PC-3 (cell line): ENCODE measurements around the gene ARHGAP19.

Experiments used
- EZH2phosphoT487 ChIP-seq: fragments of 300-600 bp; sonication (generic); IDR thresholded peaks from 2 replicates; pipeline ENCODE4 v1.6.1; 2018; ENCODE audit warnings: mild to moderate bottlenecking, antibody characterized with exemption, low read length, borderline replicate concordance
- TF ChIP-seq, protein P1 (sequence below): fragments of 300-600 bp; sonication (generic); conservative IDR thresholded peaks from 2 replicates; pipeline ENCODE4 v1.5.1; 2017; ENCODE audit warnings: antibody characterized with exemption, low read depth, mild to moderate bottlenecking, low read length

DNA sequence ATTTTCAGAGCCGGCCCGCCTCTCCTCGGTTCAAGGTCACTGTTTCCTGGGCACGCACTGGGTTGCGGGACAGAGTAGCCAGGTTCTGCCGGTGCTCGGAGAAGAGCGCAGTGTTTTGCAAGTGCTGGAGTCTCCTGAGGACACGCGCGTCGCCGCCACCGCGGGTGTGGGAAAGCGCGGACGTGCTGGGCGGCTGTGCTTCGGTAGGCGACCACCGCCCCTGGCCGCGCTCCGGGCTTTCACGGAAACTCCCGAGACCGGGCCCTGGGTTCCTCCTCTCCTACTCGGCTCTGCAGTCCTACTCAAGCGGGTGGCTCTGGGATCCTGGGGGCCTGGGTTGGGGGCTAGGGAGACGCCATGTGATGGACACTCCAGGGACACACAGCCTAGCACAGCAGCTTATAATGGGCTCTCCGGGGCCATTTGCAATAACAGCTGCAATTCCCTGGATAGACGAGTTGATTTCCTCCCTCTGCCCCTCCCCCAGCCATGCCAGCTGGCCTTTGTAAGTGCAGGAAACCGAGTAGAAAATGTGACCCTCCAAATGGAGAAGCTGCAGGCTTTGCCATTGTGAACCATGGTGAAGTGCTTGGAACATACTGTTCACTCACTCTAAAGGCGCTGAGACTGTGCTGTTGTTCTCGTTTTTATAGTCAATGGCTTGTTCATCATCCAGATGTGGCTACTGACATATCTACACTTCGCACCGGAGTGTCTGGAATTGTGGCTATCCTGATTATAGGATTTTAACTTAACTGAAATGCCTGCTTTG, 28.8 kb upstream of the ARHGAP19 start:
- TF ChIP-seq, protein P1, sequence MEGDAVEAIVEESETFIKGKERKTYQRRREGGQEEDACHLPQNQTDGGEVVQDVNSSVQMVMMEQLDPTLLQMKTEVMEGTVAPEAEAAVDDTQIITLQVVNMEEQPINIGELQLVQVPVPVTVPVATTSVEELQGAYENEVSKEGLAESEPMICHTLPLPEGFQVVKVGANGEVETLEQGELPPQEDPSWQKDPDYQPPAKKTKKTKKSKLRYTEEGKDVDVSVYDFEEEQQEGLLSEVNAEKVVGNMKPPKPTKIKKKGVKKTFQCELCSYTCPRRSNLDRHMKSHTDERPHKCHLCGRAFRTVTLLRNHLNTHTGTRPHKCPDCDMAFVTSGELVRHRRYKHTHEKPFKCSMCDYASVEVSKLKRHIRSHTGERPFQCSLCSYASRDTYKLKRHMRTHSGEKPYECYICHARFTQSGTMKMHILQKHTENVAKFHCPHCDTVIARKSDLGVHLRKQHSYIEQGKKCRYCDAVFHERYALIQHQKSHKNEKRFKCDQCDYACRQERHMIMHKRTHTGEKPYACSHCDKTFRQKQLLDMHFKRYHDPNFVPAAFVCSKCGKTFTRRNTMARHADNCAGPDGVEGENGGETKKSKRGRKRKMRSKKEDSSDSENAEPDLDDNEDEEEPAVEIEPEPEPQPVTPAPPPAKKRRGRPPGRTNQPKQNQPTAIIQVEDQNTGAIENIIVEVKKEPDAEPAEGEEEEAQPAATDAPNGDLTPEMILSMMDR: no peak
- no peak for TF ChIP-seq EZH2phosphoT487
